K562 (cell line): Measurements from ENCODE around the gene LAMA5. TPM values are rescaled to one million over a fixed set of nuclear protein-coding genes. Genes with fewer than 3 reads are reported as not detected.

Experiments used
- CHD7 ChIP-seq: fragments of 200-600 bp; sonication (generic); IDR thresholded peaks from one replicate; pipeline ENCODE4 v1.6.1; 2012; ENCODE audit warnings: mild to moderate bottlenecking, low read depth, low read length, inconsistent platforms
- CREB1 ChIP-seq, 2 experiments: sonication (generic) in 1 of 2; formaldehyde crosslinking in 1 of 2; IDR thresholded peaks; 2 replicates each; pipeline versions ENCODE4 v1.6.1 to v1.8.0; 2012 to 2022; ENCODE audit warnings: inconsistent platforms in 1 of 2, mild to moderate bottlenecking in 1 of 2, missing genetic modification reagents in 1 of 2, moderate library complexity in 1 of 2
- E2F3 ChIP-seq: fragments of 250-450 bp; sonication (Bioruptor Pico); IDR thresholded peaks from 2 replicates; pipeline ENCODE4 v1.4.0; 2020; ENCODE audit warnings: mild to moderate bottlenecking
- FOXJ3 ChIP-seq: sonication (generic); formaldehyde crosslinking; IDR thresholded peaks from 2 replicates; pipeline ENCODE4 v1.4.0; 2020; ENCODE audit warnings: mild to moderate bottlenecking, missing genetic modification reagents
- FOXP1 ChIP-seq: sonication (generic); formaldehyde crosslinking; IDR thresholded peaks from 2 replicates; pipeline ENCODE4 v1.8.0; 2022; ENCODE audit warnings: mild to moderate bottlenecking, missing genetic modification reagents
- MYNN ChIP-seq, 2 experiments: sonication (generic); formaldehyde crosslinking in 1 of 2; IDR thresholded peaks; 2 replicates each; pipeline versions ENCODE4 v1.5.0 to v1.6.1; 2016 to 2020; ENCODE audit warnings: antibody characterized with exemption in 1 of 2, missing genetic modification reagents in 1 of 2
- RB1 ChIP-seq: fragments of 450-650 bp; IDR thresholded peaks from 2 replicates; pipeline ENCODE4 v1.6.1; 2017; ENCODE audit warnings: low read depth, mild to moderate bottlenecking
- SREBF2 ChIP-seq: sonication (generic); formaldehyde crosslinking; IDR thresholded peaks from 2 replicates; pipeline ENCODE4 v1.4.0; 2020; ENCODE audit warnings: mild to moderate bottlenecking, missing genetic modification reagents
- THAP7 ChIP-seq: fragments of 250-450 bp; sonication (Bioruptor Pico); IDR thresholded peaks from 2 replicates; pipeline ENCODE4 v1.5.0; 2021
- TSC22D4 ChIP-seq: fragments of 450-650 bp; IDR thresholded peaks from 2 replicates; pipeline ENCODE4 v1.6.1; 2016; ENCODE audit warnings: missing genetic modification characterization, missing biosample characterization, control low read depth
- UBTF ChIP-seq, 2 experiments: IDR thresholded peaks; 2 replicates each; pipeline ENCODE4 v1.6.1; 2012; ENCODE audit warnings: improper control_type of control experiment in 2 of 2, low read depth in 2 of 2, low read length in 2 of 2, borderline replicate concordance in 1 of 2
- WHSC1 ChIP-seq: IDR thresholded peaks from one replicate; pipeline ENCODE4 v1.6.1; 2012; ENCODE audit warnings: low read length, control low read depth, inconsistent platforms
- polyA plus RNA-seq, 8 experiments: library from polyadenylated mRNA; depleted of rRNA in 4 of 8; stranded (reverse) in 5 of 8; unstranded in 3 of 8; fragments of >200 nt; fragmentation: Nextera tagmentation in 2 of 8; fragmentation: Illumina TruSeq in 1 of 8; extraction: Ambion mirVana in 2 of 8; extraction: Trizol in 1 of 8; gene quantifications; 2 replicates each; pipeline versions ENCODE4 v1.2.1 to v1.2.3, GENCODE V29; 2011 to 2014; ENCODE audit warnings: inconsistent platforms in 1 of 8, missing spikeins in 1 of 8
- total RNA-seq, 7 experiments: library from RNA; depleted of rRNA in 6 of 7; stranded (reverse); fragments of >200 nt in 6 of 7; fragmentation: Illumina TruSeq in 2 of 7; extraction: Trizol in 2 of 7; gene quantifications; 2 replicates each; pipeline versions ENCODE4 v1.2.1 to v1.2.3, GENCODE V29; 2011 to 2021; ENCODE audit warnings: low replicate concordance in 1 of 7

The LAMA5 gene
- total and polyA plus RNA-seq, 9 of the 15 experiments (the other 6 are each of a cell fraction or from before 2014, with no cell fraction given) = 0.31 to 101 (median 7.8) TPM

- TF ChIP-seq CHD7 (no peak), FOXP1 (0 out of 2 replicates have a peak, but pooled peaks have one; percentile 39), WHSC1 (no peak), MYNN (IDR thresholded peaks at IDR 0.05) (no peak), MYNN (CRISPR knock-in tag; IDR thresholded peaks at IDR 0.05) (no peak), UBTF (IDR thresholded peaks at IDR 0.05; ENCODE audit: borderline replicate concordance in 1 of 2, low read depth in 2 of 2, low read length in 2 of 2) (0 out of 4 replicates have a peak, but pooled peaks of 1 of the 2 experiments have one; percentile 11), RB1 (peak; percentile 18; the same call in 1 of the 2 replicates), FOXJ3 (CRISPR knock-in tag) (no peak), TSC22D4 (no peak), CREB1 (IDR thresholded peaks at IDR 0.05) (peak; percentile 60; the same call in 1 of the 2 replicates), CREB1 (CRISPR knock-in tag; IDR thresholded peaks at IDR 0.05) (peak; percentile 59), E2F3 (no peak), THAP7 (CRISPR knock-in tag) (no peak), SREBF2 (no peak)
These were observed 63.5 kb downstream of the LAMA5 start (continued) for GRCh38 chr20:62303340-62304226.
